Ecto neural progenitor cell (in vitro differentiated cells): ENCODE measurements around the gene CCNY.
A peak's percentile ranks its signal among the peaks of the same experiment; 100 is the strongest.

Experiments
- DNase-seq: peaks from one replicate; pipeline ENCODE4 v3.0.0-alpha.2; 2018; ENCODE audit warnings: low spot score

Gene CCNY

DNA sequence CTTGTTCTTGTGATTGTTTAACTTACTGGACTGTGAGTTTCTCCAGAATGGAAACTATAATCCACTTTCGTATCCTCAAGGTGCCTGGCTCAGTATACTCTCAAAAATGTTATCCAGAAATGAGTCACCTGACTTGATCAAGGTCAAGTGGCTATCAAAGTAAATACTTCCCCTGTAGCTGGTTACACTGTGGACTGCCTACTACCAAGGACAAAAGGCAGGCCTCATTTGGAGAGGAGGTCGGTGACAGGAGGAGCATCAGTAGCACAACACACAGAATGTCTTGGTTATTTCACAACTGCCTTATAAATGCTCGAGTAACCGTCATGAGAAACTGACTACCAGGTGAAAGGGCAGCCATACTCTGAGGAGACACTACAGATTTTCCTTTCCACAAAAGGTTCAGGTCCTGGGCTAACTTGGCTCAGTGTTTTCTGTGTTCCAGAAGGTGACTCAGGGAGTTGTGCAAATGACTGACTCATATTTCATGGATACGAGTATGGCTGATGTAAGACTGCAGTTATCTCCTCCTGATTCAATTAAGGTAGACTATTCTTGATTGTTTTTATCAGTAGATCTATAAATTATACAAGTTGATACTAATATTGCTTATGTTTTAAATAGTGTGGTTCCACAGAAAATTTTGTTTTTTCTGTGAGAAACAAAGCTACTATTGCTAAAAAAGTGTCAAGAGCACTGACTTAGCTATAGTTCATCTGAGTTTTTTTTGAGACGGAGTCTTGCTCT, 4.2 kb upstream of the CCNY start:
- DNase-seq = no peak

DNA sequence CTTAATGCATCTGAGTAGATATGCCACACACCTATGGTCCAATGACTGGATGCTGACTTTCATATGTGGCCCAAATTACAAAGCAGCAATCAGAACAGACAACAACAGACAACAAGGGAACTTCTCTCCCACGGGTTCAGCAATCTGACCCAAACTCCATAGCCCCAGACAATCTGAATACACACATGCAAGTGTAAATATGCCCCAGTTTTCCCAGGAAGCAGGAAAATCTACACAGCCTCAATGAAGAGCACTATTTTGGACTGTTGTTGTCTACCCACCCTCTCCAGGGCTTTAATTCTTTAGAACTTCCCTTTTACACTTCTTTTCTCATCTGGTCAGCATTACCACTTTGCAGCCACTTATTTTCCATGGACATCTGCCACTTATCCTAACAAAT, 2.0 kb upstream of the CCNY start:
- DNase-seq = no peak

DNA sequence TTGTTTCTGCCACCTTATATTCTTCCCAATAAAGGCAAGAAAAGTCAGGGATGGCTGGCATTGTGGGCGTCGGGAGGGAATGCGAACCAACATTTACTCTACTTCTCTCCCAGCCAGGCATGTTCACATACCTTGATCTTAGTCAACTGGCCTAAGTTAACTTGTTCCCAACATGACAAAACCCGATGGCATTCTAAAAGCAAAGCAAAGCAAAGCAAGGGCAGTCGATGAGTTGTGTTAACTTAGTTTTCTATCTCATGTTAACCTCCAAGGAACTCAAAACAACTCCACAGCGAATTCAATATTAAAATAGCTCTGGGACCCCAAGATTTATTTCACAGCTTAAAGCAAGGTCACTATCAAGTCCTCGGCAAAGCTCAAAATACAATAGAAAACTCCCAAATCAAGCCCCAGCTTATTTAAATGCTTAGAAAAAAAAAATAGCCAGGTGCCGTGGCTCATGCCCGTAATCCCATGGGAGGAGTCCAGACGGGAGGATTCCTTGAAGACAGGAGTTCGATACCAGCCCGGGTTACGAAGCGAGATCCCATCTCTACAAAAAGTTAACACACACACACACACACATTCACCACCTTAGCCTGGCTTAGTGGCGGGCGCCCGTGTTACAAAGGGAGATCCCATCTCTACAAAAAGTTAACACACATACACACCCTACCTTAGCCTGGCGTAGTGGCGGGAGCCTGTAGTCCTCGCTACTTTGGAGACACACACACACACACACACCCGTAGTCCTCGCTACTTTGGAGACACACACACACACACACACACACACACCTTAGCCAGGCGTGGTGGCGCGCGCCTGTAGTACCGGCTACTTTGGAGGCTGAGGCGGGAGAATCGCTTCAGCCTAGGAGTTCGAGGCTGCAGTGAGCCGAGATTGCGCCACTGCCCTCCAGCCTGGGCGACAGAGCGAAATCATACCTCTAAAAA, 901 bp upstream of the CCNY start:
- peak; percentile 52 for DNase-seq

DNA sequence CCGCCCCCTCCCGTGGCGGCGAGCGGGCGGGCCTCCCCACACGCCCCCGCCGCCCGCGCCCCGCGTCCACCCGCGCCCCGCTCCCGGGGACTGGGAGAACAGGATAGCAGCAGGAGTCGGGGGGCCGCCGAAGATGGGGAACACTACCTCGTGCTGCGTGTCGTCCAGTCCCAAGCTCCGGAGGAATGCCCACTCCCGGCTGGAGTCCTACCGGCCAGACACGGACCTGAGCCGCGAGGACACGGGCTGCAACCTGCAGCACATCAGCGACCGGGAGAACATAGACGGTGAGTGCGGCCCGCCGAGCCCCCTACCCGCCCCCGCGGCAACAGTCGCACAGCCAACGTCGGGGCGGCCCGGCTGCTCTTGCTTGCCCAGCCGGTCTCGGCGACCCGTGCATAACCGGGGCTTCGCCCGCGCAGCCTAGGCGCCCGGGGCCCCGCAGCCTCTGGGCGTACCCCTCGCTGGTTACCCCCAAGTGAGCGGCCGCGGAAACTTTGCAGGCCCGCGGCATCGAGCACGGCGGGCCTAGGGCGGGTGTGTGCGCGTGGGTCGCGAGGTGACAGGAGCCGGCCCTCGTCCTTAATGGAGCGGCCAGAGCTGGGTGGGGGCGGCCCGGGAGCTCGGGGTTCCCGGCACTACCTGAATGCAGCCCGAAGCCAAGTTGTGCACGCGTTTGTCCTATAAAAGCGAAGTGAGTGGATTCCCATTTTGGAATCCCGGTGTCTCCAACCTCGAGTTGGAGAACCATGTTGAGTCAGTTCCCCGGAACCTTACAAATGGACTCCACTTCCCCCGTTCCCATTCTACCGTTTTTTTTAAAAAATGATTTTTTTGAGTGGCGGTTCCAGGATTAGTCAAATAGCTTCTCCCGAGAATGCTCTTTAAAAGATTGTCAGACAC, 863 bp downstream of the CCNY start:
- DNase-seq = peak; percentile 70

DNA sequence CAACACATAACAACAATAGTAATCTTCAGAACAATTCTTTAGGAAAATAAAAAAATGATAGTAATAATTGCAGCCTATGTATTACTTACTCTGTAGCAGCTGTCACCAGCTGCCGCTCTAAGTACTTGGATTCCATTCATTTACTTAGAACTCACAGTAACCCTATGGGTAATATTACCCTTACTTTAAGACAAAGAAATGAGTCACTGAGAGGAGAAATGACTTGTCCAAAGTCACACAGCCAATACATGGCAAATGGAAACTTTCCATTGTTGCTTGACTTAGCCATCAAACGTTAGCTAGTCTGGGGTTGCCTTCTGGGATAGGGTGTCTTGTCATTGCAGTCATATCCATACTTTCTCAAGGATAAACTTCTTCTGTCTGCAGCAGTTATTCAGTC, 3.6 kb downstream of the CCNY start:
- DNase-seq = no peak

DNA sequence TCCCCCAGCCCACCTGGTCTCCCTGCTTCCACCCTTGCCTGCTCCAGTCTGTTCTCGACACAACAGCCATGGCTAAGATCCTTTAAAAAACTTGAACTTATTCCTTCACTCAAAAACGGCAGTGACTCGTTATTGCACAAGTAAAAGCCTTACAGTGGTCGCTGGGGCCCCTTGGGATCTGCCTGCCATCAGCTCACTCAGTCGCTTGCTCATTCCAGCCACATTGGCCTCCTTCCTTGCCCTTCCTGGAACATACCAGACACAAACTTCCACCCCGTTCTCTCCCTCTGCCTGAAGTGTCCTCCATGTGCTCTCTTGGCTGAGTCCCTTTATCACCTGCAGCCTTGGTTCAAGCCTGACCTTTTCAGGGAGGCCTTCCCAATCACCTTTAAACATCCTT, 4.7 kb downstream of the CCNY start:
- no peak for DNase-seq

DNA sequence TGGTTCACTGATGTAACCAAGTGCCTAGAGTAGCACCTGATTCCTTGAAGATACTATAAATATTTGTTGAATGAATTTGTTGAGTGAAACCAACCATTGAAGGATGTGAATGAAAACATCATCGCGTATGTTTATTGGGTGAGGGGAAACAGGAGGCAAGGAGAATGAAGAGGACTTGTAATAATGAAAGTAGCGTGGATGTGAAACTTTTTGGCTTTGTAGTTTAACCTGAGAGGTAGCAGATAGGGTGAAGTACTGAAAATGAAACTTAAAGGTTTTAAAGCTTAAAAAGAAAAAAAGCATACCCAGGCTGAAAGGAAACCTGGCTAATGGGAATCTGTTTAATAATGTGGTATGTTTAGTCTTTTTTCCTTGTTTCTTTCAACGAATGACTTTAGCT, 5.2 kb downstream of the CCNY start:
- DNase-seq = no peak

DNA sequence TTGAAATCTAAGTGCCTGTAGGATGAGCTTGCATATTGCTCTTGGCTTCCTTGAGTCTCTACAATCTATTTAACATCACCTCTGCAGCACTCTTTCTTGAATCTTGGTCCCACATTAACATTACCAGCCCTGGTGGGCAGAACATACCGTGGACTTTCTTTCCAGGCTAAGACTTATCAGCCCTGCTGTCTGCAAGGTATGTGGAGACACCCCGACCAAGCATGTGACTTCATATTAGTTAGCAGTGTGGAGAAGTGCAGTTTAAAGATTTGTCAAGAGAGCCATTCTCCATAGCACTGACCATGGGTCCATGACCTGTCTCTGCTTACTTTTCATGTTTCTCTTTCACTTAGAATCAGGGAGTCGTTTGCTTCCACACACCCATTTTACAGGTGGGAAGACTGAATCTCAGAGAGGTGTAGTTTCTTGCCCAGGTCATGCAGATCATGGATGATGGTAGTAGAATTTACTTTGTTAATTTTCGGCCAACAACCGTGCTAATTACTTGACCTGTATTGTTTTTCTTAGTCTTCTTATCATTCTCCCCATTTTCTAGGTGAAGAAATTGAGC, 6.0 kb downstream of the CCNY start:
- no peak for DNase-seq

DNA sequence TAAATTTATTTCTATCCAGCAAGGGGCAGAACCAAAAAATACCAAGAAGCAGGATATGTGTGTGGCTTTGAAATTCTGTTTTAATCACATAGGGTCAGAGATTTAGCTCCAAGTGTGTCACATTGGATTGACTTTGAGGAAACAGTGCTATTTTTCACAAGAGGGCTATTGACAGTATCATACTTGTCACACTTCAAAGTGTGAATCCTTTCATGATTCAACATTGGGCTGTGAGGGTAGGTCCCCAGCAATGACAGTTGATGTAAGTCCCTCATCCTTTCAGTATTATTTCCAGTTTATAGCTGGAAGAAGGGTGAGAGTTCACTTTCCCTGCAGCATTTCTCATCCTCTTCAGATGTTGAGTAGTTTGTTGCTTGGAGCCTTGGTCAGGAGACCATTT, 7.4 kb downstream of the CCNY start:
- DNase-seq = no peak

DNA sequence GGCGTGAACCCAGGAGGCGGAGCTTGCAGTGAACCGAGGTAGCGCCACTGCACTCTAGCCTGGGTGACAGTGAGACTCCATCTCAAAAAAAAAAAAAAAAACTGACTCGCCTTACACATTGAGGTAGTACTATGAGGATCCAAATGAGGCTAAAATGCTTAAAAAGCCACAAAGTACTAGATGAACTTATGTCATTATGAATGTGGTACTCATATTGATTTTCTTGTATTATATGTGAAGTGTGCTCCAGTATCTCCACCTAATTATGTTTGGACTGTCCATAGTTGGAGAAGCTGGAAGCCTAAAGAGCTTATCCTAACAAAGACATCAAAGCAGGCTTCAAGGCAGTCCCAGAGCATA, 9.1 kb downstream of the CCNY start:
- no peak for DNase-seq

DNA sequence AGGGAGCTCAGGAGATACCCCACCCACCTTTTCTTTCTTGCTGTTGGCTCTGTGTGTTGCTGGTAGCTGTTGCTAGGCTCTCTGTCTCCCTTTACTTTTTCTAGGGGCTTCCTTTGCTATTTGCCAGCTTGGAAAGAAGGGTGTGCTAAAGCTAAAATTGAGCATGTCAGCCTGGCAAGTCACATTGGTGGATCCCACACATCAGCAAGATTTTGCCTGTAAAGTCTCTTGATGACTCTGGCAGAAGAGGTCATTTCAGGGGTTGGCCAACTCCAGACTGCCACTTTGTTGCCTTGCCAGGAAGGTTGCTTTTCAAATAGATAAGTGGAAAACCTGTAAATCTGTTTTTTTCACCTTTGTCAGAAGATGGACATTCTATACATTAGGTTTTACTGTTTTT, 9.9 kb downstream of the CCNY start:
- DNase-seq = no peak

DNA sequence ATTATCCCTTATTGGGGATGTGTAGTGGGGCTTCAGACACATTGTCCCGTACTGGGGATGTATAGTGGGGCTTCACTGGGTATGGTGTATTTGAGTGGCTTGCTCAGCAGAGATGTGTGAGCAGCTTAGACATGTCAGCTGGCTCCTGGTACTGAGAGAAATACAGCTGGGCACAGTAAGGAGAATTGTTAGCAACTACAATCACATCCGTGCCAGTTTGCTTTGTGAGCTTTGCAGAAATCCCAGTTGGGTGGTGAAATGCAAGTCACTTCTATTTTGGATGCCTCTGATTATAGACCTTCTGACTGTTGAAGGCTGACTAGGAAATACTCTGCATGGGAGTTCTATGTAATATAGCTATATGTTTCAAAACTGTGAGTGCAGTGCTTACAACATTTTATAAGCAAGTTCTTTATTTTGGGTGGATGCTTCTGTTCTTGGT, 10.8 kb downstream of the CCNY start:
- no peak for DNase-seq

DNA sequence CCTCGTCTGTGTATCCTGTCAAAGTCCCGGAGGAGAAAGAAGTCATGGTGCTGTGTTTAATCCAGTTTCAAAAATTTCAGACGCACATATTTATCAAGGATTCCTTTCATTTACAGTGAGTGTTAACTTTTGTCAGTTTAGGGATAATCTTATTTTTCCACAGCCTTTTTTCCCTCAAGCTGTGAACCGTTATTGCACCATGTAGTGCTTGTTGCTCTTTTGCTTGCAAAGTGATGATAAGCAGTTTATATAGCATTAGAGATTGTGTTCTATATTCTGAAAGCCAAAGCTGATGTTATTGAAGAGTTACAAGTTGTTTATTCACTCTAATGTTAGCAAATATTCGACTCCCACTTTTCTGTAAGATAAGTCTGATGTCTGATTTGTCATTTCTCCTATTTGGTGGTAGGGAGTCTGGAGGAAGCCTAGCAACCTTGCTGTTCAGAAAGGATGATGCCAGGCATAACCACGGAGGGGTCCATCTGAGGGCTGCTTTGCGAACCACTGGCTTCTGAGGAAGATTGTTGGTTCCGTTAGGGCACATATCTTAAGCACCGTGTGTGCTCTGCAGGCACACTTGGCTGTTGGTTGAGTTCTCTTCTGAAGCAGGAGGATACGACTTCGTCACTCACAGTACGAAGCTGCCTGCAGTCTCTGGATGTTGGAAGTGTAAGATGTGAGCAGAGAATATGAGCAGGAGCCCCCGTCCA, 11.7 kb downstream of the CCNY start:
- no peak for DNase-seq

DNA sequence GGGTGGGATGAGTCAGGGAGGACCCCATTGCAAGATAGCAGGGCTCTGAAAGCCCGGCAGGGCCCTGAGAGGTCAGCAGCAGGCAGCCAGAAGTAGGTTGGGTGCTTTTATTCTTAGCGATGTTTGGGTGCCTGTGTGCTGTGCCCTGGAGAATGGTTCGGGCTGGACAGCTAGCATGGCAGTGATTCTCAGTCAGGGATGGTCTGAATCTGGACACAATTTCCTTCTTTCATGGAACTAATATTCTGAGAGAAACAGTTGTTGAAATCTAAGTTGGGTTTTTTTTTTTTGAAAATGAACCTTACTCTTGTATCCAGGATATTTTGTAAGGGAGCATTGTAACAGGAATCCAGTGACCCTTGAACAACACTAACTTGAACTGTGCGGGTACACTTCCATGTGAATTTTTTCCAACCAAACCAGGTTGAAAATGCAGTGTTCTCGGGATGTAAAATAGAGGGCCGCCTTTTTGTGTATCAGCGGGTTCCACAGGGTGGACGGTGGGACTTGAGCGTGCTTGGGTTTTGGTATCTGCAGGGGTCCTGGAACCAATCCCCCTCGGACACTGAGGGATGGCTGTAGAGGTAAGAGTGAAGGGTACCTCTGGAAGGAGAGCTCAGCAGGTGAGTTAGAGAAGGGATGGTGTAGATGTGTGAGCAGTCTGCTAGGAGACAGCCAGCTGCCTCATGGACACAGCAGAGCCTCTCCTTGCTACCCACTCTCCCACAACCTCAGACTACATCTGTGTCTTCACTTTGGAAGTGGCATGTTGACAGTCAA, 12.5 kb downstream of the CCNY start:
- no peak for DNase-seq

DNA sequence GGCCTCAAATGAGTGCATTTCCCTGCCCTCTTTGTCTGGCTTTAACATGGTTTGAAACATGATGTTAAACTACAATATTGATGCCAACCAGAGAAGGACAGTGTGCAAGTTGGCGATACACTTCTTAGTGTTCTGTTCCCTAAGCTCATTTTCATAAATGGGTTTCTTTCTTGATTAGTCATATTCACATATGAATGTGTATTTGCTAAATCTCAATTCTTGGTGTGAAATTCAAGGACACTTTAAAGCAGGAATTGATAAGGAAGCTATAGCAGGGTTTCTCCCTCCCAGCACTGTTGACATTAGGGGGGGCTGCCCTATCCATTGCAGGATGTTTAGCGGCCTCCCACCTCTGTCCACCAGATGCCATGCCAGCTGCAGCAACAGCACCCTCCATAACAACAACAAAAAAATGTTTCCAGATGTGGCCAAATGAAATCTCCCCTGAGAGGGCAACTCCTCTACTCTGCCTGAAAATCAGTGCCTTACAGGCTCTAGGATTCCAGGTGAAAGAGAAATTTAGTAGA, 13.1 kb downstream of the CCNY start:
- no peak for DNase-seq

DNA sequence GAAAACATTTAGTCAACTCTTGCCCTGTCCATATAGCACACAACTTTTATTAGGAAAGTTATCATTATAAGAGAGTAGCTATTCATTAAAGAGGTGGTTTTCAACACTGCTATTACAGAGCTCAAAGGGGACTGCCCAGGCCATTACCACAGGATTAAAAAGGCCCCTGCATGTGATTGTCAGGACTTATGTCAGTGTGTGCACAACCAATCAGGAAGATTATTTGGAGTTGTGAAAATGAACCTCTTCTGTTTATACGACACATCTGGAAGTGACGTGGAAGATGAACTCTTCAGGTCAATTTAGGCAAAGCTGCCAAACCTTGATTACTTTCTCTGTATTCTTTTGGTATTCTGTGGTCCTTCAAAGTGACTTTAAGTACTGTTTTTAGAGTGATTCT, 14.7 kb downstream of the CCNY start:
- no peak for DNase-seq

DNA sequence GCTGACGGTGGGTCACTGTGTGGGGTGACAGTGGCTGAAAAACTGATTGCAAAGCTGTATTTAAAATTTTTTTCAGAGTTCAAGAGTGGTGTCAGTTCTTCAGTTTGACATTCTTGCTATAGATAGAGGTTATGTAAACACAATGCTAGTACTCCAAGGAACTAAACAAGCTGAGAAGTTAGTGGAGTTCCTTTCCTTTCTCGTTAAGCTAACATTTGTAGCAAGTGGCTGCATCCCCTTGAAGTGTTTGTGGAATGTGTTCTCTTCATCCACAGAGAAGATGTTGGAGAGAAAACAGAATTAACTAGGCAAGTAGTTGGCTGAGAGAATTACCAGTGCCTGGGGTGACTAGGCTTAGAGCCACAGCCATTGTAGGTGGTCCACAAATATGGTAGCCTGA, 15.8 kb downstream of the CCNY start:
- DNase-seq = no peak

DNA sequence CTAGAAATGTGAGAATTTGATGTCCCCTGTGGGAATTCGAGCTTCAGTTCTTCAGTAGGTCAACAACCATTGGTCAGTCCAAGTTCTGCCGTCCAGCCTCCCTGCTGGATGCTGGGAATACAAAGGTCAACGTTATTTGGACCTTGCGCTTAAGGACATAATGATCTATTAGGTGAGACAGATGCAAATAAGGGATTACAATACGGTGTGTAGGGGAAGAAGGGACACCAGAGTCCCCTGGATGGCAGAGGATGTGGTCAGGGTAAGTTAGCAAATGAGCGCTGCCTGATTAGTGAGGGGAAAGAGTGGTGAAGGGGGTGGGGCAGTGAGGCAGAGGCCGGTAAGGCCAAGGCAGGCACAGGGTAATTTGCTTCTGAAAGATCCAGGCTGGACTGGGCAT, 16.2 kb downstream of the CCNY start:
- no peak for DNase-seq

DNA sequence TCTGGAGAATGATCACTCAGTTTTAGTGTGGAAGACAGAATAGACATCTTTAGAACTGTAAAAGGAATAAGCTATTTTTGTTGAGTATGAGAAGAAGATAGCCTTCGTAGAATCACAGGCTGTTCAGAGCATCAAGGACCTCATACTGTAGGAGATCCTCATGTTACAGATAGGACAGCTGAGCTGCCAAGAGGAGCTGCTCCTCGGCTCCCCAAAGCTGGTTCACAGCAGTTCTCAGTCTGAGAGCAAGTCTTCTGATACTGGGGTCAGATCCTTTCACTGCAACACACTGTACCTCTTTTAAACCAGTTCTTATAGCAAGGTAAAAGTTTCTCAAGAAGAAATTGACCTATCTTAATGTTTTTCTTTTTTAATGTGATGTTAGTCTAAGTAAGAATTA, 17.1 kb downstream of the CCNY start:
- no peak for DNase-seq

DNA sequence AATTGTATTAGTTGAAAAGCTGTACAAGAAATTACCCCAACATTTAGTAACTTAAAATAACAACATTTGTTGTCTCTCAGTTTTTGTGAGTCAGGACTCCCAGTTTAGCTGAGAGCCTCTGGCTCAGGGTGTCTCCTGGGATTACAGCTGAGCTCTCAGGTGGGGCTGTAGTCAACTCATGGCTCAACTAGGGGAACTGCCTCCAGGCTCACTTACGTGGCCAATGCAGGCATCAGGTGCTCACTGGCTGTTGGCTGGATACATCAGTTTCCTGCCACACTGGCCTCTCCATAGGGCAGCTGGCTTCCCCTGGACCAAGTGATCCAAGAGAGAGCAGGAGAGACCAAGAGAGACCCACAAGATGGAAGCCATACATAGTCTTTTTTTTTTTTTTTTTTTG, 17.5 kb downstream of the CCNY start:
- DNase-seq = no peak
